ENCODE measurements around the gene COL1A2. TPM values are rescaled to one million over a fixed set of nuclear protein-coding genes. Genes with fewer than 3 reads are reported as not detected.

Gene COL1A2
- total RNA-seq, 1 donor from 2014 or later = 6.8 TPM

GRCh38 chr7:94445696-94446194 lies 51.0 kb downstream of the COL1A2 start:
- H3K27me3 Mint-ChIP-seq (ENCODE audit: unreplicated experiment) = peaks cover 2% of the 10 kb centered on the region
- H3K9me3 Mint-ChIP-seq (ENCODE audit: unreplicated experiment) = peaks cover 3% of the 10 kb centered on the region
- peak overlapping the region; percentile 7 for H3K27ac Mint-ChIP-seq (ENCODE audit: unreplicated experiment)
- H3K4me3 Mint-ChIP-seq (ENCODE audit: unreplicated experiment) = peak overlapping the region; percentile 23
- no peak for TF ChIP-seq CTCF (IDR thresholded peaks at IDR 0.05; ENCODE audit: partially characterized antibody, unreplicated experiment)
- no peak for DNase-seq
- H3K4me1 Mint-ChIP-seq (ENCODE audit: low read depth, unreplicated experiment) = peaks cover 26% of the 10 kb centered on the region
- no peaks in the 10 kb centered on the region for H3K36me3 Mint-ChIP-seq (ENCODE audit: unreplicated experiment)

GRCh38 chr7:94446308-94446707 lies 51.6 kb downstream of the COL1A2 start:
- Mint-ChIP-seq H3K4me1 (ENCODE audit: low read depth, unreplicated experiment) (peaks cover 28% of the 10 kb centered on the region), H3K9me3 (ENCODE audit: unreplicated experiment) (peaks cover 3% of the 10 kb centered on the region), H3K4me3 (ENCODE audit: unreplicated experiment) (no peak overlapping the region), H3K36me3 (ENCODE audit: unreplicated experiment) (no peaks in the 10 kb centered on the region), H3K27ac (ENCODE audit: unreplicated experiment) (no peak overlapping the region), H3K27me3 (ENCODE audit: unreplicated experiment) (peaks cover 2% of the 10 kb centered on the region)
- no peak for TF ChIP-seq CTCF (IDR thresholded peaks at IDR 0.05; ENCODE audit: partially characterized antibody, unreplicated experiment)
- no peak for DNase-seq

GRCh38 chr7:94449151-94449725 lies 54.5 kb downstream of the COL1A2 start:
- Mint-ChIP-seq H3K4me3 (ENCODE audit: unreplicated experiment) (no peak overlapping the region), H3K4me1 (ENCODE audit: low read depth, unreplicated experiment) (peaks cover 32% of the 10 kb centered on the region), H3K36me3 (ENCODE audit: unreplicated experiment) (no peaks in the 10 kb centered on the region), H3K27me3 (ENCODE audit: unreplicated experiment) (no peaks in the 10 kb centered on the region), H3K27ac (ENCODE audit: unreplicated experiment) (no peak overlapping the region), H3K9me3 (ENCODE audit: unreplicated experiment) (peaks cover 3% of the 10 kb centered on the region)
- no peak for DNase-seq
- peak; percentile 62 for TF ChIP-seq CTCF (IDR thresholded peaks at IDR 0.05; ENCODE audit: partially characterized antibody, unreplicated experiment)

GRCh38 chr7:94450044-94450697 lies 55.5 kb downstream of the COL1A2 start:
- DNase-seq = no peak
- Mint-ChIP-seq H3K4me1 (ENCODE audit: low read depth, unreplicated experiment) (peaks cover 25% of the 10 kb centered on the region), H3K27ac (ENCODE audit: unreplicated experiment) (no peak overlapping the region), H3K4me3 (ENCODE audit: unreplicated experiment) (no peak overlapping the region), H3K9me3 (ENCODE audit: unreplicated experiment) (peaks cover 3% of the 10 kb centered on the region), H3K27me3 (ENCODE audit: unreplicated experiment) (no peaks in the 10 kb centered on the region), H3K36me3 (ENCODE audit: unreplicated experiment) (no peaks in the 10 kb centered on the region)
- TF ChIP-seq CTCF (IDR thresholded peaks at IDR 0.05; ENCODE audit: partially characterized antibody, unreplicated experiment) = no peak

- Mint-ChIP-seq H3K4me1 (ENCODE audit: low read depth, unreplicated experiment) (peaks cover 19% of the 10 kb centered on the region), H3K9me3 (ENCODE audit: unreplicated experiment) (no peaks in the 10 kb centered on the region), H3K36me3 (ENCODE audit: unreplicated experiment) (no peaks in the 10 kb centered on the region), H3K4me3 (ENCODE audit: unreplicated experiment) (no peak overlapping the region), H3K27ac (ENCODE audit: unreplicated experiment) (no peak overlapping the region), H3K27me3 (ENCODE audit: unreplicated experiment) (no peaks in the 10 kb centered on the region)
- no peak for DNase-seq
- TF ChIP-seq CTCF (IDR thresholded peaks at IDR 0.05; ENCODE audit: partially characterized antibody, unreplicated experiment) = no peak
These were observed 56.5 kb downstream of the COL1A2 start for GRCh38 chr7:94451187-94451586.

All from glutamatergic neuron (in vitro differentiated cells).